RPMI8226 (cell line): ENCODE results near the gene PLEKHB1.

Experiments used
- DNase-seq: peaks from one replicate; pipeline ENCODE4 v3.0.0-alpha.2; 2015

Gene PLEKHB1

GRCh38 chr11:73693899-73694525 lies 47.6 kb downstream of the PLEKHB1 start:
- no peak for DNase-seq

GRCh38 chr11:73705053-73705452 lies 58.7 kb downstream of the PLEKHB1 start:
- no peak for DNase-seq

- DNase-seq, result no peak
Measured at GRCh38 chr11:73710964-73711363, 64.6 kb downstream of the PLEKHB1 start.
